Activated T-helper 1 cell treated with anti-CD3 and anti-CD28 coated beads, Interleukin-12 subunit alpha, Interleukin-12 subunit beta, Interleukin-2, Interleukin-4 antibody, amounts not matched to agents 30 ng/mL and 10 ng/mL and 1 ng/mL, durations not matched to agents 14 hours and 24 hours and 36 hours (primary cell): ENCODE measurements around the gene GRK2. TPM values are rescaled to one million over a fixed set of nuclear protein-coding genes. Genes with fewer than 3 reads are reported as not detected.

Experiments used
- DNase-seq: peaks from one replicate; pipeline ENCODE4 v3.0.0; 2021; ENCODE audit warnings: low spot score
- H3K27ac Mint-ChIP-seq: one replicate; pipeline ENCODE4 v1.8.0; 2021; ENCODE audit warnings: mild to moderate bottlenecking, mixed read lengths
- H3K27me3 Mint-ChIP-seq: one replicate; pipeline ENCODE4 v1.8.0; 2022; ENCODE audit warnings: mild to moderate bottlenecking, moderate library complexity, mixed read lengths; ENCODE audit not compliant: insufficient read depth
- H3K36me3 Mint-ChIP-seq: one replicate; pipeline ENCODE4 v1.8.0; 2021; ENCODE audit warnings: low read depth, mixed read lengths
- H3K4me1 Mint-ChIP-seq: one replicate; pipeline ENCODE4 v1.8.0; 2021; ENCODE audit warnings: low read depth, mixed read lengths
- H3K4me3 Mint-ChIP-seq: one replicate; pipeline ENCODE4 v1.8.0; 2021; ENCODE audit warnings: mild to moderate bottlenecking, moderate library complexity, mixed read lengths
- H3K9me3 Mint-ChIP-seq: one replicate; pipeline ENCODE4 v1.8.0; 2021; ENCODE audit warnings: mixed read lengths
- intact Hi-C: fragments of 100-400 bp; cut with micrococcal nuclease; formaldehyde crosslinking; loops from one replicate; pipeline ENCODE4 v1.15.1; 2024
- total RNA-seq: library from RNA; stranded (reverse); gene quantifications from 2 replicates; pipeline ENCODE4 v1.2.3, GENCODE V29; 2022

The GRK2 gene
- total RNA-seq, 1 donor from 2014 or later, result 249 TPM

DNA sequence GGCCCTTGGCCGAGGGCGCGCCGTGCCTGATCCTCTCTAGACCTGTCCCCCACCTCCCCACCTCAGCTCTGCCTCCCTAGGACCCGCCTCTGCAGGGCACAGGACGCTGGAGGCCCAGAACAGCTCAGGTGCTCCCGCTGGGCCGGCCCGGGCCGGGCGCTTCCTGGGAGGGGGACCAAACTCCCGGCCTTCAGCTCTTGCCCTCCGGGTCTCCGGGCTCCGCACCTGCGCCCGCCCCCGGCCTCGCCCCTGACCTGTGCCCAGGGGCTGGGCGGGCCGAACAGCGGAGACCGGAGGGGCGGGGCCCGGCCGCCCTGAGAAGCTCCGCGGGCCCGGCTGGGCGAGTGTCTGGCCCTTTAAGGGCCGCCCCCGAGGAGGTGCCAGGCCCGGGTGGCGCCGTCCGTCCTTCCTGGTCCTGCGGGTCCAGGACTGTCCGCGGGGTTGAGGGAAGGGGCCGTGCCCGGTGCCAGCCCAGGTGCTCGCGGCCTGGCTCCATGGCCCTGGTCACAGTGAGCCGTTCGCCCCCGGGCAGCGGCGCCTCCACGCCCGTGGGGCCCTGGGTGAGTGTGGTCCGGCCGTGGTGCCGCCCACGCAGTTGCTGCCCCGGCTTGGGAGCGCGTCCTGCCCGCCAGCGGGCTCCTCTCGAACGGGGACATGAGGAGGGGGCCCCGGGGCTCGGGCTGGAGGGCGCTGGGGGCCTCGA is 37.0 kb downstream of the GRK2 start, which contains the start of gene SSH3:
Gene SSH3 (plus strand): TSS at position 399 of the 703 bp plus-strand sequence. CDS start 96 bp downstream, at position 495.
- H3K4me1 Mint-ChIP-seq, result peaks cover 11% of the 10 kb centered on the region
- DNase-seq, result no peak
- H3K9me3 Mint-ChIP-seq, result no peaks in the 10 kb centered on the region
- H3K36me3 Mint-ChIP-seq, result peaks cover 13% of the 10 kb centered on the region
- intact Hi-C loops, result loop anchor here (1.0 to 2.0 kb wide), 3 partner anchors 10 to 14 kb away; partner anchors contain the start of gene ANKRD13D
- no peak within 1 kb of the TSS for H3K27ac Mint-ChIP-seq
- H3K27me3 Mint-ChIP-seq, result no peaks in the 10 kb centered on the region
- H3K4me3 Mint-ChIP-seq, result peak within 1 kb of the TSS; percentile 15

GRCh38 chr11:67303835-67304411 is 37.6 kb downstream of the GRK2 start:
- Mint-ChIP-seq H3K27ac (no peak overlapping the region), H3K9me3 (no peaks in the 10 kb centered on the region), H3K36me3 (peaks cover 7% of the 10 kb centered on the region), H3K27me3 (no peaks in the 10 kb centered on the region), H3K4me3 (no peak overlapping the region), H3K4me1 (peaks cover 5% of the 10 kb centered on the region)
- no peak for DNase-seq
- intact Hi-C loops, result loop anchor here (1.0 to 2.0 kb wide), 3 partner anchors 11 to 15 kb away; partner anchors contain the start of gene ANKRD13D

DNA sequence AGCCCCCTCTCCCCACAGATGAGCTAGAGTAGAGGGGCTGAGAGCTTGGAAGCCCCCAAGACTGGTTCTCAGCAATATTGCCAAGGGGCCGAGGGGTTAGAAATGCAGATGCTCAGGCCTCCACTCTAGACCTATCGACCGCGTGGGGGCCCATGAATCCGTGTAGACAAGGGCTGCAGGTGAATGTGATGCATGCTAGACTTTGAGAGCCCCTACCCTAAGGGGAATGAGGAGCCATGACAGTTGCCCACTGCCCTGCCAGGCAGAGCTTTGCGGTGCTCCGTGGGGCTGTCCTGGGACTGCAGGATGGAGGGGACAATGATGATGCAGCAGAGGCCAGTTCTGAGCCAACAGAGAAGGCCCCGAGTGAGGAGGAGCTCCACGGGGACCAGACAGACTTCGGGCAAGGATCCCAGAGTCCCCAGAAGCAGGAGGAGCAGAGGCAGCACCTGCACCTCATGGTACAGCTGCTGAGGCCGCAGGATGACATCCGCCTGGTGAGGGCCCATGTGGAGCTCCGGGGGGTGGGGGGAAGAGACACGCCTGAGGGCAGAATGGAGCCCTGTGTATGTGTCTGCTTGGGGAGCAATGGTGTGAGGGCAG is 38.3 kb downstream of the GRK2 start:
- no peaks in the 10 kb centered on the region for H3K27me3 Mint-ChIP-seq
- no peak overlapping the region for H3K4me3 Mint-ChIP-seq
- H3K36me3 Mint-ChIP-seq, result peaks cover 6% of the 10 kb centered on the region
- DNase-seq, result no peak
- H3K4me1 Mint-ChIP-seq, result peaks cover 5% of the 10 kb centered on the region
- H3K9me3 Mint-ChIP-seq, result no peaks in the 10 kb centered on the region
- intact Hi-C loops, result no loop called here
- no peak overlapping the region for H3K27ac Mint-ChIP-seq

DNA sequence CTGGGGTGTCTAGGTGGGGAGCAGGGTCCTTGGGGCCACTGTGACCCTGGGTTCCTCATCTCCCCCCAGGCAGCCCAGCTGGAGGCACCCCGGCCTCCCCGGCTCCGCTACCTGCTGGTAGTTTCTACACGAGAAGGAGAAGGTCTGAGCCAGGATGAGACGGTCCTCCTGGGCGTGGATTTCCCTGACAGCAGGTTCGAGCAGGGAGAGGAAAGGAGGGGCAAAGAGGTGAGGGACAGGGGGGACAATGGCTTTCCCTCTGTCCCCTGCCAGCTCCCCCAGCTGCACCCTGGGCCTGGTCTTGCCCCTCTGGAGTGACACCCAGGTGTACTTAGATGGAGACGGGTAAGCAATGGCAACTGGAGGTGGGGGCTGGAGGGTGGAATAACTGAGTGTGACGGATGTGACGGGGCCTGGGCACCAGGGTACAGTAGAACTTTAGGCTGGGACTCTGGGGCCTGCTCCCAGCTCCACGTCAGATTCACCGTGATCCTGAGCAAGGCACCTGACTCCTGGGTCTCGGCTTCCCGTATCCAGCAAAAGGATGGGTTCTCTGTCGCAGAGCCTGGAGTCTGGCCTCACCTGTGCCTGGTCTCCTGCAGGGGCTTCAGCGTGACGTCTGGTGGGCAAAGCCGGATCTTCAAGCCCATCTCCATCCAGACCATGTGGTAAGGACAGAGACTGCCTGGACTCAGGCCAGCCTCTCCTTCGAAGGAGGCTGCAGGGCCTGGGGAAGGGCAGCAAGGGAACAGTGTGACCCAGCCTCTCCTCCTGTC is 40.7 kb downstream of the GRK2 start:
- Mint-ChIP-seq H3K4me3 (no peak overlapping the region), H3K27me3 (no peaks in the 10 kb centered on the region), H3K9me3 (no peaks in the 10 kb centered on the region), H3K36me3 (peaks cover 3% of the 10 kb centered on the region), H3K4me1 (peaks cover 11% of the 10 kb centered on the region), H3K27ac (no peak overlapping the region)
- intact Hi-C loops, result no loop called here
- no peak for DNase-seq

DNA sequence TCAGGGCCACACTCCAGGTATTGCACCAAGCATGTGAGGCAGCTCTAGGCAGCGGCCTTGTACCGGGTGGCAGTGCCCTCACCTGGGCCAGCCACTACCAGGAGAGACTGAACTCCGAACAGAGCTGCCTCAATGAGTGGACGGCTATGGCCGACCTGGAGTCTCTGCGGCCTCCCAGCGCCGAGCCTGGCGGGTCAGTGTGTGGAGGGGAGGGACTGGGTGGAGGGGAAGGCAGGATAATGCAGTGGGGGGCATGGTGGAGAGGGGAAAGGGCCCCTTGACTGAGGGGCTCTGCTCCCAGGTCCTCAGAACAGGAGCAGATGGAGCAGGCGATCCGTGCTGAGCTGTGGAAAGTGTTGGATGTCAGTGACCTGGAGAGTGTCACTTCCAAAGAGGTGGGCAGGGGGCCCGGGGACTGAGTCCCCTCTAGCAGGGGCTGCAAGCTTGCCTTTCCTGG is 41.3 kb downstream of the GRK2 start:
- H3K4me1 Mint-ChIP-seq, result peaks cover 17% of the 10 kb centered on the region
- H3K4me3 Mint-ChIP-seq, result no peak overlapping the region
- intact Hi-C loops, result no loop called here
- no peaks in the 10 kb centered on the region for H3K27me3 Mint-ChIP-seq
- peaks cover 7% of the 10 kb centered on the region for H3K36me3 Mint-ChIP-seq
- H3K9me3 Mint-ChIP-seq, result no peaks in the 10 kb centered on the region
- no peak overlapping the region for H3K27ac Mint-ChIP-seq
- no peak for DNase-seq

- Mint-ChIP-seq H3K36me3 (peaks cover 7% of the 10 kb centered on the region), H3K27ac (no peak overlapping the region), H3K9me3 (no peaks in the 10 kb centered on the region), H3K4me1 (peaks cover 24% of the 10 kb centered on the region), H3K27me3 (no peaks in the 10 kb centered on the region), H3K4me3 (no peak overlapping the region)
- intact Hi-C loops, result no loop called here
- no peak for DNase-seq
Measured at GRCh38 chr11:67308031-67308866, 42.0 kb downstream of the GRK2 start.

DNA sequence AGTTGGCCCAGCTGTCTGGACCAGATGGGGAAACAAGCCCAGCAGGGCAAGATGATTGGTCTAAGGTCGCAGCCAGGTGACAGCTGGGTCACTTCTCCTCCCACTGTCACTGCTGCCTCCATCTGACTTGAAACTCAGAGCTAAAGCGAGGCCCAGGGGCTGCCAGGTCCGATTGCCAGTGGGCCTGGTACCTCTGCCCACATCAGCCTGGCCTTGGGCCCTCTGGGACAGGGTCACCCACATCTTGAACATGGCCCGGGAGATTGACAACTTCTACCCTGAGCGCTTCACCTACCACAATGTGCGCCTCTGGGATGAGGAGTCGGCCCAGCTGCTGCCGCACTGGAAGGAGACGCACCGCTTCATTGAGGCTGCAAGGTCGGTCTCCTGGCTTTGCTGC is 42.9 kb downstream of the GRK2 start:
- Mint-ChIP-seq H3K4me3 (no peak overlapping the region), H3K4me1 (peaks cover 31% of the 10 kb centered on the region), H3K27me3 (no peaks in the 10 kb centered on the region), H3K9me3 (no peaks in the 10 kb centered on the region), H3K27ac (no peak overlapping the region), H3K36me3 (peaks cover 7% of the 10 kb centered on the region)
- DNase-seq, result no peak
- intact Hi-C loops, result no loop called here

DNA sequence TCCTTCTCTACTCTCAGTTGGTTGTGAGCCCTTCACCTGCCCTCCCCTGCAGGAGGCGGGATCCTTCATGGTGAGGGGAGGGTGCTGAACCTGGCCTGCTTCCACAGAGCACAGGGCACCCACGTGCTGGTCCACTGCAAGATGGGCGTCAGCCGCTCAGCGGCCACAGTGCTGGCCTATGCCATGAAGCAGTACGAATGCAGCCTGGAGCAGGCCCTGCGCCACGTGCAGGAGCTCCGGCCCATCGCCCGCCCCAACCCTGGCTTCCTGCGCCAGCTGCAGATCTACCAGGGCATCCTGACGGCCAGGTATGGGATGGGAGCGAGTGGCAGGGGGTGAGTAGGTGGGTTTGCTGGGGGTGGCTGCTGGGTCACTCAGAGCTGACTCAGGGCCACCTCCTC is 43.4 kb downstream of the GRK2 start:
- Mint-ChIP-seq H3K27ac (no peak overlapping the region), H3K4me1 (peaks cover 31% of the 10 kb centered on the region), H3K36me3 (peaks cover 7% of the 10 kb centered on the region), H3K27me3 (no peaks in the 10 kb centered on the region), H3K4me3 (no peak overlapping the region), H3K9me3 (no peaks in the 10 kb centered on the region)
- no peak for DNase-seq
- intact Hi-C loops, result no loop called here

DNA sequence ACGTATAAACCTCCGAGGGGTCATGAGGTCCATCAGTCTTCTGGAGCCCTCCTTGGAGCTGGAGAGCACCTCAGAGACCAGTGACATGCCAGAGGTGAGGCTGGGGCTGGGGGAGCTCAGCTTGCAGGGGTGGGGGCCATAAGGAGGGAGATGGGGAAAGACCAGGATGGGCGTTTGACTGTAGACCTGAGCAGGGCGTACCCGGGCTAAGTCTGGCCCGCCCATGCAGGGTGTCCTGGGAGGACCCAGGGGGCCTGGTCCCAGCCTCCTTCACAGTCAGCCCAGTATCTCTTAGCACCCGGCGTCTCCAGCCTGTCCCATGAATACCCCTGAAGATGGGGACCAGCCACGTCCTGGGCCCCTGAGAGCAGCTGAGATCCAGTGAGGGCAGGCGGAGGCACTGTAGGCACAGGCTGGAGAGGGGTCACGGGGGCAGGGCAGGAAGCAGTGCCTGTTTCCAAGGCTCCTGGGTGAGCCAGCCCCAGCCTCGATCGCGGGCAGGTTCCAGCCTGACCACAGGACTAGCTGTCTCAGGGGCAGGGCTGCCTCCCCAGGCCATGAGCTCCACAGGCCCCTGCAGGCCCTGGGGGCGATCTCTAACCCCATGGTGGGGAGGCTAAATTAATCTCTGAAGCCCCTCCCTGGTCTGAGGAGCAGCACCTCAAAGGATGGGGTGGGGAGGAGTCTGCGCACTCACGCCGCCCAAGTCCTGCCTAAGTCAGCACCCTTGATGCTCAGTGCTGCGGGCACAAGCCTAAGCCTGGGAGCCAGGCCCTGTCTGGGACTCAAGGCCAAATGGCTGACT is 44.2 kb downstream of the GRK2 start:
- H3K9me3 Mint-ChIP-seq, result no peaks in the 10 kb centered on the region
- H3K36me3 Mint-ChIP-seq, result peaks cover 7% of the 10 kb centered on the region
- no peak overlapping the region for H3K27ac Mint-ChIP-seq

DNA sequence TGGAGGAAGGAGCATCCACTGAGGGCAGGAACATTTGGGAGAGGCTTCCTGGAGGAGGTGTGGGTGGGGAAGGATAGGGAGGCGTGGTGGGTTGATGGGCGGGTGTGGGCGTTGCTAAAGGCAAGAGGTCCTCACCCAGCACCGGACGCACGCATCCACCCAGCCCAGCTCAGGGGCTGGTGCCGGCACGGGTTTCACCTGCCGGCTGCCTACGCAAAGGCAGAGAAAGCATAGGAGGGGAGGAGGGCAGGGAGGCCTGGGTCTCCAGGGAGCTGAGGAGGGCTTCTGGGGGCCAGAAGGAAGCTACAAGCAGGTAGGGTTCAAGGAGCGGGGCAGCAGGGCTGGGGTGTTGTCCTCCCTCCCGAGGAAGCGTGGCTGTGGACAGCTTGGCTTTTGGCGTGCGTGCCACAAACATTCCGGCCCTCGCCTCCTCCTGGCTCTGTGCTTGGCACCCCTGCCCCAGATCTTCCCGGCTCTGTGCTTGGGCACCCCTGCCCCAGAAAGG is 44.8 kb downstream of the GRK2 start:
- no peak for DNase-seq
- intact Hi-C loops, result no loop called here
- H3K4me3 Mint-ChIP-seq, result no peak overlapping the region
- H3K27me3 Mint-ChIP-seq, result no peaks in the 10 kb centered on the region
- peaks cover 7% of the 10 kb centered on the region for H3K36me3 Mint-ChIP-seq
- peaks cover 28% of the 10 kb centered on the region for H3K4me1 Mint-ChIP-seq
- no peaks in the 10 kb centered on the region for H3K9me3 Mint-ChIP-seq
- no peak overlapping the region for H3K27ac Mint-ChIP-seq

More for the DNA sequence above, 44.2 kb downstream of the GRK2 start:
- Mint-ChIP-seq H3K27me3 (no peaks in the 10 kb centered on the region), H3K4me1 (peaks cover 28% of the 10 kb centered on the region), H3K4me3 (no peak overlapping the region)
- DNase-seq, result no peak
- intact Hi-C loops, result no loop called here

- H3K4me3 Mint-ChIP-seq, result no peak overlapping the region
- H3K4me1 Mint-ChIP-seq, result peaks cover 28% of the 10 kb centered on the region
- H3K9me3 Mint-ChIP-seq, result no peaks in the 10 kb centered on the region
- intact Hi-C loops, result no loop called here
- H3K36me3 Mint-ChIP-seq, result peaks cover 7% of the 10 kb centered on the region
- H3K27me3 Mint-ChIP-seq, result no peaks in the 10 kb centered on the region
- H3K27ac Mint-ChIP-seq, result peak overlapping the region; percentile 52
- DNase-seq, result no peak
Measured at GRCh38 chr11:67311556-67312082, 45.3 kb downstream of the GRK2 start.
